Glomerular endothelial cell (primary cell): ENCODE results near the gene SERINC5. TPM values are rescaled to one million over a fixed set of nuclear protein-coding genes. Genes with fewer than 3 reads are reported as not detected.
"Not testable (repeated sequence)": the region's sequence is repeated elsewhere in the genome, so short reads cannot be mapped to it uniquely, and the experiment has no call there.

Experiments used
- DNase-seq: peaks from one replicate; pipeline ENCODE4 v3.0.0-alpha.2; 2011; ENCODE audit warnings: low read depth, low spot score; ENCODE audit errors: extremely low read depth
- total RNA-seq: library from RNA; depleted of rRNA; stranded (reverse); fragments of >200 nt; gene quantifications from 2 replicates; pipeline ENCODE4 v1.2.3, GENCODE V29; 2015

Gene SERINC5
- total RNA-seq, 1 donor from 2014 or later, result 13.5 TPM

DNA sequence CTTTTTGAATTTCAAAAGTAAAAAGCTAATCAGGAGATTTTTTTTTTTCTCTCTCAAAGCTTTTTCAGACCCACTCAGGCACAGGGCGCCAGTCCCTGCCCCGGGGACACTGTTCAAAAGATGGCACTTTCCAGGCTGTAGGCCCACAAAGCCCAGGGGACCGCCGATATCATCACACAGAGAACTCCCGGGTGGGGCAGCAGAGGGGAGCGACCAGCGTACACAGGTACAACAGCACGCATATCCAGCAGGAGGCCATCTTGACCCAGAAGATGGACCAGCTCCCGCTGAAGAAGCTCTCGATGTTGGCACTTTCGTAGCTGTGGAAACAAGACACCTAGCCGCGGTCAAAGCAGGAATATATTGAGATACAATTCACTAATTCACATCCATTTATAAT is 112.4 kb downstream of the SERINC5 start:
- DNase-seq, result no peak

DNA sequence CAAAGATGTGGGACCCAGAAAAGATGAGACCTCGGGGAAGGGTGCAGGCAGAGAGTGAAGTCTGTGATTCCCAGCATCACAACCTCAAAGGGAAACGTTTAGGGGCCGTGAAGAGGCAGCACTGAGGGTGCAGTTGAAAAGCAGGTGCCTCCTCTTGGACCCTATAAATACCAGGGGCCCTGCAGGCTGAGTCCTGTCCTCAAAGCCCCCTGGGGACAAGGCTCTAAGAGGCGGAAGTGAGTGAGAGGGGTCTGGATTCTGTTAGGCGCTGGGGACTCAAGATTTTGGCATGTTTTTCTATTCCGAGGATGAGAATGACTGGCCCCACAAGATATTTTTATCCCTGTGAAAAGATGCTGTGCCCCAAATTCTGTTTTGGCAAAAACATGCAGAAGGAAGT is 112.9 kb downstream of the SERINC5 start:
- DNase-seq, result no peak

DNA sequence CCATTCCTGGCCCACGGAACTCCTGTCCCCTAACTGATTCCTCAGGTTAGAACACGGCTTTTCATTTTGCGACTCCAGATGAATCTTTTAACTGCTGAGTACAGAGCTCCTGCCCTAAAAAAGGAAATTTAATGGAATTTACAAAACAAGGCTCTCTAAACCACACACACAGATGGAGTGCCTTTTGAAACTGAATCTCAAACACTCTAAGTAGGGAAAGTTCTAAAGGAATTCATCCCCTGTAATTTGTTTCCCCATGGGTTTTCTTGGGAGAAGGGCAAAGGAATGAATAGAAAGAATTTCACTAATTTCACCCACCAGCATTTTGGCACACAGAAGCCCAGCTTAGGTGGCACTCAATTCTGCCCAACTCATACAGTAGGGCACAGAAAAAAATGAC is 114.2 kb downstream of the SERINC5 start:
- no peak for DNase-seq

DNA sequence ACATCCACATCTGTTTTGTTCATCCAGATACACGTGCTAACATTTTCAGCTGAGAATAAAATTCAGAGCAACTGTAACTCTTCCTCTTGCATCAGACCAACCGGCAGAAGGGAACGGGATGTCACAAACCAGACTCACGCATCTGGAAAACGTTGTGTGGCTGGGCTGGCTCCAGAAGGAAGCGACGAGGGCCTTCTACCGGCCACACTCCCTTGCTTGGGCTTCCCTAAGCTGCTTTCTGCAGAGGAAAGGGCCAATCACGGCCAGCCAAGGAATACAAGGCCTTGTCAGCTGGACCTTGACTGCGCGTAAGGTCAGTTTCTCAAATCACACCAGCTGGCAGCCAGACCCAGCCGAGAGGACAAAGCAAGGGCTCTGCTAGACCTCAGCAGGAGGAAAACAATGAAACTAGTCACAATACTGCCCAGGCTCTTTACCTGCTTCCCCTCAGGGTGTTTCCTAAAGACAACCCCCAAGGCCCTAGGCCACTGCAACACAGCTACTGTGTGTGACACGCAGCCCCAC is 114.6 kb downstream of the SERINC5 start:
- no peak for DNase-seq

DNA sequence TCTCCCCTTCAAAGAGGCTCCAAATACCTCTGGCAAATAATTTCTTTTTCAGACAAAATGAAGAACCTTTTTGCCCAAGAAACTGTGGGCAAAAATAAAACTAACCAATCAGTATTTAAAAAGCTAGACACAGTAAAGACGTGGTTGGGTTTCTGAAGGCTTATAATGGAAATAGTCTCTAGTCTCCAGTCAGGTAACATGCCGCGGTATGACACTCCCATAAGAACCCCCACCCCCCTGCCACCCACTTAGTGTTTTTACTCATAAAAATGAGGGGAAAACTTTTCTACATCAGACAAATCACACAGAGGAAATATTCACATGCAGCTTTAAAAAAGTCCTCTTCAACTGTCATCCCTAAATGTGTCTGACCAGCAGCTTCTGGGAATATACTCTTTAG is 115.4 kb downstream of the SERINC5 start:
- DNase-seq, result no peak

DNA sequence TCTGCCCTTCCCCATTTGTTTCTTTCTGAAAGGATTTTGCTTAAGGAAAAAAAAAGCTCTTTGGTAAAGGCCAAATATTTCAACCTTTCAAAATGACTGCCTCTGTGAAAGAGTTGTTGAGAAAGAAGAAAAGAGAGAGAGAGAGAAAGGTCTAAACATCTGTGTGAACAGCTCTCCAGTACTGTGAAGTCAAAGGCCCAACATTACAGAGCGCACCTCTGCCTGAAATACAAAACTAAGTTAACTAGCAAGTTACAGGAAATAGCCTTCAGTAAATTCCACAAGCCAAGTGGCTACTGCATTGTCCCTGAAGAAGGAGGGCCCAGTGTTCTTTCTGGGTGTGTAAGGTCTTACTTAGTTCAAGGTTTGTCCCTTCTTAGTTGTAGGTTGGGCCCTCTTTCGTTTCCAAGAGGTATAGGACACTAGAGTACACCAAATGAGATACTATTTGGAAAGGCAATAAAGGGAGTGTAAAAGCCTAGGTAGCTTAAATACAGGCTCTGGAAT is 116.3 kb downstream of the SERINC5 start:
- no peak for DNase-seq

DNA sequence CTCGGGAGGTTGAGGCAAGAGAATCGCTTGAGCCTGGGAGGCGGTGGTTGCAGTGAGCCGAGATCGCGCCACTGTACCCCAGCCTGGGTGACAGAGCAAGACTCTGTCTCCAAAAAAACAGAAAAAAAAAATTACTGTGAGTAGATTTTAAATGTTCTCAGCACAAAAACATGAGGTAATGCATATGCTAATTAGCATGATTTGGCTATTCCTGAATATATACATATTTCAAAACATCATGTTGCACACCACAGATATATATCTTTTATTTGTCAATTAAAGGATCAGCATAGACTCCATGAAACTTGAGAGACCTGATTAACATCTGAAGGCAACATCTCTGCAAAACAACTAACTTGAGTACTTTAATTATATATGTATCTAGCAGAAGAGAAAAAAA is 117.4 kb downstream of the SERINC5 start:
- DNase-seq, result no peak

DNA sequence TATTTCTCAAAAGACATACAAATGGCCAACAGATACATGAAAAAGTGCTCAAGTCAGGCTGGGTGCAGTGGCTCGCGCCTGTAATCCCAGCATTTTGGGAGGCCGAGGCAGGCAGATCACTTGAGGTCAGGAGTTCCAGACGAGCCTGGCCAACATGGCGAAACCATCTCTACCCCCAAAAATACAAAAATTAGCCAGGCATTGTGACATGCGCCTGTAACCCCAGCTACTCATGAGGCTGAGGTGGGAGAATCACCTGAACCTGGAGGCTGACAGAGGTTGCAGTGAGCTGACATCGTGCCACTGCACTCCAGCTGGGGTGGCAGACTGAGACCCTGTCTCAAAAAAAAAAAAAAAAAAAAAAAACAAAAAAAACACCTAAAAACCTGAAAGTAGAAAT is 119.0 kb downstream of the SERINC5 start:
- not testable (repeated sequence) for DNase-seq

DNA sequence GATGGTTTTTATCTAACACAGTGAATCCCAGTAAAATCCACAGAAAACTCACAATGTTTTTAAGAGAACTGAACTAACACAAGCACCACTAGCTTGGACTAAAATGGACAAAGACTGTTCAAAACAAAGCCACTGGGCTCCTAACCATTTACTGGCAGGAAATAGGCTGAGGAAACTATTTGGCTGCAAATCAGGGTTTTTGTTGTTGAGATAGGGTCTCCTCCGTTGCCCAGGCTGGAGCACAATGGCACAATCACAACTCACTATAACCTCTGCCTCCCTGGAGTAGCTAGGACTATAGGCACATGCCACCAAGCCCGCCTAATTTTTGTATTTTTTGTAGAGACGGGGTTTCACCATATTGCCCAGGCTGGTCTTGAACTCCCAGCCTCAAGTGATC is 121.0 kb downstream of the SERINC5 start:
- no peak for DNase-seq

DNA sequence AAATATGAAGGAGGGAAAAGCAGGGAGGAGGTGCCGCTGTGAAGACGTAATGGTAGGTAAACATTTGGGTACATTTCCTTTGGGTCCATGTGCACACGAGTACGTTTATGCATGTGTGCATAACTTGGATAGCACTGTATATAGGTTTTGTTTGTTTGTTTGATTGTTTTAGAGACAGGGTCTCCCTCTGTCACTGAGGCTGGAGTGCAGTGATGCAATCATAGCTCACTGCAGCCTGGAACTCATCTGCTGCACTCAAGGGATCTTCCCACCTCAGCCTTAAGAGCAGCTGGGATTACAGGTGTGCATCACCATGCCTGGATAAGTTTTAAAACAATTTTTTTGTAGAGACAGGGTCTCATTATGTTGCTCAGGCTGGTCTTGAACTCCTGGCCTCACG is 126.7 kb downstream of the SERINC5 start:
- DNase-seq, result no peak

DNA sequence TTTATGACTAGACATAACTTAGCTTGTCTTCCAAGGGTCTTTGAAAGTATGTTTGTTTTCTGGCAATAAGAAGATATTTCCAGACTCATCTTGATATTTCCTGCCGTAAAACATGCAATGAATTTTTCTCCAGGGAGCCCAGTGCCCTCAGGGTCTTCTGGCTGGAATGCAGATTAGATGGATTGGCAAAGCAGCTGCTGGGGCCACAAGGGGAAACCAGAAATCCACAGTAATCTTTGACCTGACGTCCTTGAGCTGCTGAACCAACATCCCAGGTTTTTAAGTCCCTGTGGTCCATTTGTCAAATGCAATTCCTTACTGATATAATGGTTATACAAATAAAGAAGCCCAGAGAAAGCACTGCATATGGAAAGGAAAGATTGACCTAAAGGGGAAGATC is 127.7 kb downstream of the SERINC5 start:
- no peak for DNase-seq

DNA sequence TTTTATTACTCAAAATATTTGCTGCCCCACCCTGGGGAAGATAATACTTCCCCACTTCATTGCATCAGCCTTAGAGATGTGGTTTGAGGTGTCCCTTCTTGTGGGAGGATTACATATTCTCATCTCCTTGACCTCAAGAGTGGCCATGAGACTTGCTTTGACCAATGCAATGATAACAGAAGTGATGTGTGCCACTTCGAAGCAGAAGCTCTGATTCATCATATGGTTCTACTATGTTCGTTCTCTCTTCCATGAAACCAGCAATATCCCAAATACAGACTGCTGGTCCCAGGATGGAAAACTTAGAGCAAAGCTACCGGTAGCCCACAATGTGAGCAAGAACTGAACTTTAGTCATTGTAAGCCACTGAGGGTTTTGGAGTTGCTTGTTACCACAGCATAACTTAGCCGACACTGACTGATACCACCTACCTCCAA is 128.7 kb downstream of the SERINC5 start:
- DNase-seq, result no peak

DNA sequence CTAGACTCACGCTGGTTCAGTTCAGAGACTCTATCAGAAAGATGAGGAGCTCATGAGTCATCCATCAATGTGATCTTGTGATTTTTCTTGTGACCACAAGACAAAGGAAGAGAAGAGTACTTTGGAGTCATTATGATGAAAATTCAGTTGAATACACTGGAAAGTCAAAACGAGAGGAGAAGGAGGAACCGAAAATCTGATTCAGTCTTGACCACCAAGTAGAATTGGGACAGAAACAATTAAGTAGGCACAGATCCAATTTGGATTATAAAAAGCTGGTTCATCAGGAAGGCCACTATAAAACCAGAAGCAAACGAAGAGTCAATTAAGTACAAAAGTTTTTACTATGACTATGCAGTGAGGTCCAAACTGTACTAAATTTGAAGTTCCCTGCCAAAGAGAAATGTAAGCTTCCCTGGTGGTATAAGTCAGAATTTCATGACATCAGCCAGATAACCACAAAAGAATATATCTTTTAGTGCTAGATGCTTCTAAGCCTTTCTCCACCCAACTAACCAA is 129.8 kb downstream of the SERINC5 start:
- no peak for DNase-seq

DNA sequence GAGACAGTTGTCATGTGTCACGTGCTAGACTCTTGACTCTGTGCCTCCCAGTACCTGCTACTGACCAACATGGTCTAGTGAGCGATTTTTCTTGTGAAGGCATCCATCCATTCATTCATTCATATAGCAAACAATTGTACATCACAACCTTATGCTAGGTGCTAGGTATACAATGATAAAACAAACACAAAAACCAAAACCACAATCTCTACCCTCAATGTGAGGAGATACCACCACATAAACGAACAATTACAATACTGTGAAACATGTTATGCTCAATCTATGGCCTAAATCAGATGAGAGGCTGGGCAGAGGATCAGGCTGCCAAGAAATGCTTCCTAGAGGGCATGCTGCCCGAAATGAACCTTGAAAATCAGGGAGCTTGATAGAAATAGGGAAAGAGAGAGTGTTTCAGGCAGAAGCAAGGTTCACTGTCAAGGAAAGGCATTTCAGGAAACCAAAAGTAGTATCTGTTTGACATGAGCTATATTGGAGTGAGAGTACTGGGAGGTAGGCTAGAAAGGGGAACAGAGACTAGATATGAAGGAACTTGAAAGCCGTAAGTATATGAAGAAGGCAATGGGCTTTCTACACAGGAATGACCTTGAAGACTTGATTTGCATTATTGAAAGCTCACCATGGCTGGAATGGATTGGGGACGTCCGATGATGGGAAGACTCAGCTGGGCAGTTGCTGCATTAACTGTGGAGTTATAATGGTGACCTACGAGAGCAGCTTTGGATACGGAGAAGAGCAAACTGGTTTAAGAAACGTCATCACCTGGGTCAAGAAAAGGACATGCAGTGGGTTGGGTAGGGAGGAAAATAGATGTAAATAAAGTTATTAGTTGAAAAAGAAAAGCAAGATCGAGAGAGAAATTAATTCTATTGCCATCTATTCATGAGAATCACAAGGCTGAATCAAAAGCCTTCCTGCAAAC is 130.6 kb downstream of the SERINC5 start:
- no peak for DNase-seq

DNA sequence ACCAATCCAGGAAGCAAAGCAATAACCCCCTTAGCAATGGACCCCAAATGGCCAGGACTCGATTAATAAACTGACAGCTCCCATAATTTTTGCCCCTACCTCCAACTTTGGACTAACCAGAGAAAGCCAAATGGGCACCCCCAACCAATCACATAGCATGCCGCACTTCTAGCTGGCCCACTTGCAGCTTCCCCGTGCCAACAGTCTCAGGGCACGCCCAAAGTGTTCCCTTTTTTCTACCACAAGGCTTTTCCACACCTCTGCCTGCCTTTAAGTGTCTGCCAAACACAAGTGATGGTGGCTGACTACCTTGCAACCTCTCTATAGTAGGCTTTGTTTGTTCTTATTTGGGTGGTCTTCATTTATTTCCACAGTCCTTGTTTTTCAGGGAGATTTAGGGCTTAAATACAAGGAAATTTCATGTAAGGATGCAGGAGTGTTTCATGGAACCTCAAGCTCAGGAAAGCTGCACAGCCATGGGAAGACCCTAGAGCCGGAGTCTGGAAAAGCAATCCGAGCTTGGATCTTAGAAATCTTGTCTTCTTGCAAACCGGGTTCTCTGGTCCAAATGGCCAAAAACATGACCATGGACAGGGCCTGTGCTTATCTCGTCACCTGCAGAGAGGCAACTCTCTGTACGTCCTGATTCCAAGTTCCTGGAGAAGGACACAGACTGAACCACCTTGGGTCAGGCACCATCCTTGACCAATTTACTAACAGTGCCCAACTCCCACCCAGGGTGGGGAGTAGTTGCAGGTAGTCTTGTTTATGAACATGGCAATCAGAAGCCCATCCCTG is 131.5 kb downstream of the SERINC5 start:
- no peak for DNase-seq

DNA sequence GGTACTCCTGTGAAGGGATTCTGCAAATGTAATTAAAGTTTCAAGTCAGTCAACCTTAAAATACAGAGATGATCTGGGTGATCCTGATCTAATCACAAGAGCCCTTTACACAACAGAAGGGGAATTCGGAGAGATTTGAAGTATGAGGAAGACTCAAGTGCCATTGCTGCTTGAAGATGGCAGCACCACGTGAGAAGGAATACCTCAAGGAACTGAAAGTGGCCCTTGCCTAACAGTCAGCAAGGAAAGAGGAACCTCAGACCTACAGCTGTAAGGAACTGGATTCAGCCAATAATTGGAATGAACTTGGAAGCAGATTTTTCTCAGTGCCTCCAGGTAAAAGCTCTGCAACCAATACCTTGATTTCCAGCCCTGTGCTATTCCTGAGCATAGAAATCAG is 133.3 kb downstream of the SERINC5 start:
- no peak for DNase-seq

DNA sequence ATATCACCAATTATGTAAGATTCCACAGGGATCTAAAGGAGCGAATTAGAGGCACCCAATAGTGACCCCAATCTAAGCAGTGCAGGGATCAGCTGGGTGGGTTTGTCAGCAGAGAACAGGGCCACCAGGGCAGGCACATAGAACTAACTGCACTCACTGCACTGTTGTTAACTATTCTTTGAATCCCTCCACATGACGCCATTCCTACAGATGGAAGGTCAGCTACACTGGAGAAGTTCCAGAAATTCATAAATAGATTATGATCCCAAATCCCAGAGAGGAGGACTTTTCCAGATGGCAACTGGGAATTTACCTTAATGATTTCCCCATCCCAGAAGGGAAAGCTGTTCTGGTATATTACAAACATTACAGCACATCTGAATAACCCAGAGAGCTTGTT is 136.5 kb downstream of the SERINC5 start:
- DNase-seq, result no peak

DNA sequence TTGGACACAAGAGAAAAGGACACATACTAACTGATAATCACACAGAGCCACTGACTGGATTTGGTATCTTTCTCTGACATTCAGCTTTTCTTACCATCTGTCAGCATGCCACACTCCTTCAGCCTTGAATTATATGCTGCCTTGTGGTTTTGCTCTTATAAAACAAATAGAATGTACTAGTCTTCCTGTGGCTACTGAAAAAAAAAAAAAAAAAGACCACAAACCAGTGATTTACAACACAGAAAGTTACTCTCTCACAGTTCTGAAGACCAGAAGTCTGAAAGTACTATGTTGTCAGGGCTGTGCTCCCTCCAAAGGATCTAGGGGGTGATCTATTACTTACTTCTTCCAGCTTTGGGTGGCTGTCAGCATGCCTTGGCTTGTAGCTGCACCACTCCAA is 138.4 kb downstream of the SERINC5 start:
- no peak for DNase-seq

DNA sequence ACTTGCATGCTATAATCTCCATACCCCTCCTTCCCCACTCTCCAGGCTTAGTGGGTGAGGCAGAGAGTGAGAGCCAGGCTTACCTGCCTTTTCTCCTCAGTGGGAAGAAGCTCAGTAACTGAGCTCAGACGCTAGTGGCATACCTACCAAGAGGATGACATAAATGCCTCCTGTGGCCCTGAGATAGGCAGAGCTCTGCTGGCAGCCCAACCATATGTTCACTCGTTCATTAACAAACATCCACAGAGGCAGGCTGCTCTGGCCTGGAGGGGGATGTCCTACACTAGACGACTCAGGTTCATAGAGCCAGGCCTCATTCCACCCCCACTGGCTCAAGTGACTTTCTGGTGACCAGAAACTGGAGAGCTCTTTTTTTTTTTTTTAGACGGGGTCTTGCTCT is 139.4 kb downstream of the SERINC5 start:
- DNase-seq, result no peak

DNA sequence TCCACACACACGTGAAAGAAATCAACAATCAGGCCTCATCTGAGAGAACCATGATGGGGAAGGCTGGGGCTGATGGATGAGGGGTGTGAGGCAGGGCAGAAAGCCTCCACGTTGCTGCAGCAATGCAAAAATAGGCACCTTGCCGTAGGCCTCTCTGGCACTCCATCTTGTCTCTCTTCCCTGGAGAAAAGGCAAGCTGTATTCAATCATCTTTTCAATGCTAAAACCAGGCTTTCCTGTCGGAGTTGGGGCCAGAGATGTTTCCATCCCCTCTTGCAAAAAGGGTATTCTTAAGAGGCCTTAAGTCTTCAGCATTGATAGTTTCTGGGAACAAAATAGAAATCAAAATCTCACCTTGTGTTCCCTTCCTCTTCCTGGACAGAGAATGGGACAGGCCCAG is 139.8 kb downstream of the SERINC5 start:
- no peak for DNase-seq

DNA sequence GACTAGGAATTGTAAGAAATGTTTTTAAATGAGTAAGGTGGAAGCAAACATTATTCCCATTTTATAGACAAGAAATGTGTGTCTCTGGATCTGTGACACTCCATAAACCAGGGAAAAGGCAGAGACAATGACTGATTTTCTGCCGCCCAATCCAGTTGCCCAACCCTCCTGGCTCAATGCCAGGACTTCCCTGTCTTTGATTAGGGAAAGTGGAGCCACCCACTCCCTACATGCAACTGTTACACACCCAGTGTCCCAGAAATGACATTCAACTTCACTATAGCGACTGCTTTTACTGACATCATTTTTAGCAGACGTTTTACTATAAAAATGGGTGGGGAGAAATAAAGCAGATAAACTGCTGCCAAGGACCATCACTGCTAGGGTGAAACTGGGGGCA is 141.0 kb downstream of the SERINC5 start:
- no peak for DNase-seq
